GM12864 (cell line): ENCODE data around the gene CCR4.

Source experiments
- DNase-seq: peaks from one replicate; pipeline ENCODE4 v3.0.0-alpha.2; 2011; ENCODE audit warnings: low read depth
- H3K4me3 ChIP-seq: 2 replicates; pipeline ENCODE4 v1.5.1; 2011; ENCODE audit warnings: mild to moderate bottlenecking, low read depth, low read length, control low read depth
- TF ChIP-seq, protein P1 (sequence below): IDR thresholded peaks from 2 replicates; pipeline ENCODE4 v1.5.1; 2011; ENCODE audit warnings: low read depth, mild to moderate bottlenecking, moderate library complexity, low read length, control low read depth, inconsistent platforms; ENCODE audit errors: missing control alignments

Gene CCR4

DNA sequence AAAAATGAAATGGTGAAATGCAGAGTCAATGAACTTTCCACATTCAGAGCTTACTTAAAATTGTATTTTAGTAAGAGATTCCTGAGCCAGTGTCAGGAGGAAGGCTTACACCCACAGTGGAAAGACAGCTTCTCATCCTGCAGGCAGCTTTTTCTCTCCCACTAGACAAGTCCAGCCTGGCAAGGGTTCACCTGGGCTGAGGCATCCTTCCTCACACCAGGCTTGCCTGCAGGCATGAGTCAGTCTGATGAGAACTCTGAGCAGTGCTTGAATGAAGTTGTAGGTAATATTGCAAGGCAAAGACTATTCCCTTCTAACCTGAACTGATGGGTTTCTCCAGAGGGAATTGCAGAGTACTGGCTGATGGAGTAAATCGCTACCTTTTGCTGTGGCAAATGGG lies 3.1 kb downstream of the CCR4 start:
- TF ChIP-seq, protein P1, sequence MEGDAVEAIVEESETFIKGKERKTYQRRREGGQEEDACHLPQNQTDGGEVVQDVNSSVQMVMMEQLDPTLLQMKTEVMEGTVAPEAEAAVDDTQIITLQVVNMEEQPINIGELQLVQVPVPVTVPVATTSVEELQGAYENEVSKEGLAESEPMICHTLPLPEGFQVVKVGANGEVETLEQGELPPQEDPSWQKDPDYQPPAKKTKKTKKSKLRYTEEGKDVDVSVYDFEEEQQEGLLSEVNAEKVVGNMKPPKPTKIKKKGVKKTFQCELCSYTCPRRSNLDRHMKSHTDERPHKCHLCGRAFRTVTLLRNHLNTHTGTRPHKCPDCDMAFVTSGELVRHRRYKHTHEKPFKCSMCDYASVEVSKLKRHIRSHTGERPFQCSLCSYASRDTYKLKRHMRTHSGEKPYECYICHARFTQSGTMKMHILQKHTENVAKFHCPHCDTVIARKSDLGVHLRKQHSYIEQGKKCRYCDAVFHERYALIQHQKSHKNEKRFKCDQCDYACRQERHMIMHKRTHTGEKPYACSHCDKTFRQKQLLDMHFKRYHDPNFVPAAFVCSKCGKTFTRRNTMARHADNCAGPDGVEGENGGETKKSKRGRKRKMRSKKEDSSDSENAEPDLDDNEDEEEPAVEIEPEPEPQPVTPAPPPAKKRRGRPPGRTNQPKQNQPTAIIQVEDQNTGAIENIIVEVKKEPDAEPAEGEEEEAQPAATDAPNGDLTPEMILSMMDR = no peak
- DNase-seq = no peak
- no peak overlapping the region for H3K4me3 ChIP-seq

- no peak for DNase-seq
- TF ChIP-seq, protein P1 = no peak
- no peak overlapping the region for H3K4me3 ChIP-seq
Observed at GRCh38 chr3:32956750-32957570, 5.5 kb downstream of the CCR4 start.

GRCh38 chr3:32958509-32958908 lies 7.1 kb downstream of the CCR4 start:
- TF ChIP-seq, protein P1 = no peak
- no peak overlapping the region for H3K4me3 ChIP-seq

GRCh38 chr3:32959371-32959770 lies 7.9 kb downstream of the CCR4 start:
- TF ChIP-seq, protein P1 = no peak
- no peak for DNase-seq
- no peak overlapping the region for H3K4me3 ChIP-seq

More at GRCh38 chr3:32958509-32958908, 7.1 kb downstream of the CCR4 start:
- no peak for DNase-seq

DNA sequence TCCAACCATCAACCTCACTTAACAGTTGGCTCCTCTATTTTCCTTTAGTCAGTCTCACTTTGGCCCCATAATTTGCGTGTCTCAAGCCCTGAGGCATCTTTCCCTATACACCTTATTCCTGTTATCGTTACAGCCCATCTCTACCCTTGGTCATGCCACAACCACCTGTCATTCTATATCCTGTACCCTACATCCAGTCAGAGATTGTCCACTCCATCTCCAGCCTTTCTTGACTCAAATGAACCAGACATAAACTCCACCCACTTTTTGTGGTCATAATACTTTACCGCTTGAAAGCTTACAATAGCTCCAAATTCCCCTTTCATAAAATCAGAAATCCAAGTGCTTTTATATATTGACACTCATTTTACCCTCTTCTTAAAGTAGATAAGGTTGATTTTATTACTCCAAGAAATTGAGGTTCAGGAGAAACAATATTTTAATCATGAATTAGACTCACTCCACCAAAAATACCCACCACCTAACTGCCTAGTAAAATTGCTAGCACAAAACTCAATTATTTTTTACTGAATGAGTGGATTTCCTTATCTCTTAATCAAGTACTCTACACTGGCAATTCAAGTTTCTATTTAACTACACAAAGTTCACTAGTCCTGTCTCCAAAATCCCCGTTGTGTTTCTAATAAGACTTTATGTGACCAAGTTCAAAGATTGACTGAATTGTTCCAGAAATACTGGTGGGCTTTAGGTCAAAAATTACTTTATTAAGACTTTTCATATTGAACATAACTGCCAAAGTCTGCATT lies 9.1 kb downstream of the CCR4 start:
- no peak overlapping the region for H3K4me3 ChIP-seq
- TF ChIP-seq, protein P1 = no peak
- DNase-seq = no peak

DNA sequence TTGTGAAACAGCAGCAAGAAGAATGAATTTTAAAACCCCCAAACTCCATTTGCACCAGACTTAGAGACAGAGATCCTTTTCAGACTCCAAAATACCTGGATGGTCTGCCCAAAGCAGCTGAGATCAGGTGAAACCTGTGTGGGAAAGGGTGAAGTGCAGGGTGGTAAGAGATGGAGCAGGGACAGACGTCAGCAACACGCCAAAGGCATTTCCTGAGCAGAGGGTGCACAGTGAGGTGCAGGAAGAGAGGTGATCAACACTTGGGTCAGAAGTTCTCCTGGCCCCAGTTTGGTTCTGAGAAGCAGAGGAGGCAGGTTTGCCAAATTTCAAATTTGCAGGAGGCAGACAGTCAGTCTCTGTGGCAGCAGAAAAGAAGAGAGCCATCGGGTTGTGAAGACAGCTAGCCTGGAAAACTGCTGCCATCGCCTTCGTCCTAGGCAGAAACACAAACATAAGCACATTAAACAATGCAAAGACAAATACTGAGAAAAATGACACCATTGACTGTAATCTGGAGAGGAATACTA lies 9.8 kb downstream of the CCR4 start:
- H3K4me3 ChIP-seq = no peak overlapping the region
- TF ChIP-seq, protein P1 = no peak
- no peak for DNase-seq
